Measurements from ENCODE around the gene RXRG.
A peak's percentile ranks its signal among the peaks of the same experiment; 100 is the strongest.

RXRG gene

GRCh38 chr1:165411396-165411795, 33.5 kb downstream of the RXRG start:
- no peak for DNase-seq

GRCh38 chr1:165409657-165410358, 35.1 kb downstream of the RXRG start:
- no peak for DNase-seq

GRCh38 chr1:165408518-165408917, 36.4 kb downstream of the RXRG start:
- DNase-seq = no peak

DNA sequence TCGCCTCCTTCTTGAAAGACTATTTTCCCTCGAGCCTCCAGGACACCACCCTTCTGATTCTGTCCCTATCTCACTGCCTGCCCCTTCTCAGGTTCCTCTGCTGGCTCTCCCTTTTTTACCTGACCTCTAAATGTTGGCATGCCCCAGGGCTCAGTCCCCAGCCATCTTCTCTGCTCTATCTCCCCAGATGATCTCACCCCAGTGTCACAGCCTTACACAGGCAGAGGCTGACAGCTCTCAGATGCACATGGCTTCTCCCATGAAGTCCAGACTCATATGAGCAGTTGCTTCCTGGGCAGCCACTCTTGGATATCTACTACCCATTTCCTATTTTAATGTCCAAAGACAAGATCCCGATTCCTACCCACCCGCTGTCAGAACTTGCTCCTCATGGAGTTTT, 37.5 kb downstream of the RXRG start:
- no peak for DNase-seq

DNA sequence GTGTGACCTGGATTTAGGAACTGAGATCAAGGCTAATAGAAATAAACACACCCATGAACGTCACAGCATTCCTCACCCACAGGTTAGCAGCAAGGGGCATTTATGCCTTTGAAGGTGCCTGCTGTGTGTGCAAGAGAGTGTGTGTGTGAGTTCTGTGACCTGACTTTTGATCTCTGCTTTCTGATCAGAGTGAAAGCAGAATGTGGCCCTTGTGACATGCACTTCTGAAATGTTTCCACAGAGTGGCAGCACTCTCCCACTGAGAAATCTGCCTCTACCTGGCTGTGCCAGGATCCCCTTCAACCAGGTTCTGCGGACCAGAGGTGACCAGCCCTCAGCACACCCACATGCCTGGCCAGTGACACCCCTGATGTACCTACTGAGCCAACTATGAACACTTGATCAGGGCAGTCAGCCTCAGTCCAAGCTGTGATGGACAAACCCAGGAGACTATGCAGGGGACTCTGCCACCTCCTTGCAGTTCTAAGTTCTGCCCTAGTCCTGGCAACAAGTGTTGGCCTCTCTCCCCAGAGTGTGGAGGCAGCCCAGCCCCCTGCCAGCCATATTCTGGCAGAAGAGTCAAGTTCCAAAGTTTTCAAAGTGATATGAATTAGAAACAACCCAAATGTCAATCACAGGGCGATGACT, 41.0 kb downstream of the RXRG start:
- peak in 17 of 51 donors; percentile 2 to 39 (median 9) for DNase-seq

DNA sequence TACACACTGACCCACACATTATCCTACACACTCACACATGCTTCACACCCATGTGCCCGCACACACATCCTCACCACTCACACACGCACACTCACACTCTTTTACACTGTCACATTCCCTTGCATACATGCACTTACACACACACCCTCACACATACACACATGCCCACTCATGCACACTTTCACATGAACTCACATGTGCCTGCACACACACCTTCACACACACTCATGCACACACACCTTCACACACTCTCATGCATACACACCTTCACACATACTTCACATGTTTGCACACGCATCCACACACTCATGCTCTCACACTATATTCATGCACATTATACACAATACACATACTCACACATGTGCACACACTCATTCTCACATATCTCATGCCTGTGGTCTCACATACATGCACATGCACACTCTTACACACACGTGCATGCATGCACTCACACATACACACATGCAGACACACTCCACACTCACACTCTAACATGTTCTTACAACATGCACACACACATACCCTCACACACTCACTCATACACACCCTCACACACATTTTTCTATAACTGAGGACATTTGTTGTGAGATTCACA, 42.3 kb downstream of the RXRG start:
- no peak for DNase-seq

- DNase-seq = no peak
Measured at GRCh38 chr1:165397944-165398343, 47.0 kb downstream of the RXRG start.

DNA sequence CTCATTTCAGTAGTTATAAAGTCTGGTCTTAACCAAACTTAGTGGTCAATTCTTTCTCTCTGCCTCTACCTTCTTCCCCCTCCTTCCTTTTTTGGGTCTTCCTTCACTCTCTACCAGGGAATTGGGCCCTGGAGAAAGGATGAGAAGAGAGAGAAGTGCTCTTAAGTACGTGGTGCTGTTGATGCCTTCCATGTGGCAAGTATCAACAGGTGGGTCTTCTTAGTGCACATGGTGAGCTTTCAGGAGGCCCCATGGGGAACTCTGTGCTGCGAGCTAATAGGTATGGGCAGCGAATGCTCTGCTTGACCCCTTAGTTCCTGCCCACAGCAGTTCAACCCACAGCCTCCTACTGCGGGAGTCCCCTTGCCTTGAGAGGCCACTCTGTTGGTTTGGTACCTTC, 49.0 kb downstream of the RXRG start:
- no peak for DNase-seq

DNA sequence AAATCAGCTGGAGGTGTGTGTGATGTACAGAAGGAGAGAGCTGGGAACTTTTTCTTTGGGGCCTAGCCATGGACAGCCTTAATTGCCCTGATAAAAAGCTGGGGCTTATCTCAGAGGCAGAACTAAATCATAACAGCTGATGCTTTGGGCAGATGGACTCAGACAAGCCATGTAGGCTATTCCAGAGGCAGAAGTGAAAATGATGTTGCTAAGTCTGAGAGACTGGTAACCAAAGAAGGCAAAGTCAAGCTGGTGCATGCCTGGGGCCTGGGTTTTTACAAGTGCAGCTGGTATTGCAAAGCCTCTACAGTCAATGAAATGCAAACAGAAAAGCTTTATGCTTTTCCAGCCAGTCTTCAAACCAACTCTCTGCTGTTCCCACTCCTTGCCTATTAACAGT, 49.4 kb downstream of the RXRG start:
- no peak for DNase-seq

DNA sequence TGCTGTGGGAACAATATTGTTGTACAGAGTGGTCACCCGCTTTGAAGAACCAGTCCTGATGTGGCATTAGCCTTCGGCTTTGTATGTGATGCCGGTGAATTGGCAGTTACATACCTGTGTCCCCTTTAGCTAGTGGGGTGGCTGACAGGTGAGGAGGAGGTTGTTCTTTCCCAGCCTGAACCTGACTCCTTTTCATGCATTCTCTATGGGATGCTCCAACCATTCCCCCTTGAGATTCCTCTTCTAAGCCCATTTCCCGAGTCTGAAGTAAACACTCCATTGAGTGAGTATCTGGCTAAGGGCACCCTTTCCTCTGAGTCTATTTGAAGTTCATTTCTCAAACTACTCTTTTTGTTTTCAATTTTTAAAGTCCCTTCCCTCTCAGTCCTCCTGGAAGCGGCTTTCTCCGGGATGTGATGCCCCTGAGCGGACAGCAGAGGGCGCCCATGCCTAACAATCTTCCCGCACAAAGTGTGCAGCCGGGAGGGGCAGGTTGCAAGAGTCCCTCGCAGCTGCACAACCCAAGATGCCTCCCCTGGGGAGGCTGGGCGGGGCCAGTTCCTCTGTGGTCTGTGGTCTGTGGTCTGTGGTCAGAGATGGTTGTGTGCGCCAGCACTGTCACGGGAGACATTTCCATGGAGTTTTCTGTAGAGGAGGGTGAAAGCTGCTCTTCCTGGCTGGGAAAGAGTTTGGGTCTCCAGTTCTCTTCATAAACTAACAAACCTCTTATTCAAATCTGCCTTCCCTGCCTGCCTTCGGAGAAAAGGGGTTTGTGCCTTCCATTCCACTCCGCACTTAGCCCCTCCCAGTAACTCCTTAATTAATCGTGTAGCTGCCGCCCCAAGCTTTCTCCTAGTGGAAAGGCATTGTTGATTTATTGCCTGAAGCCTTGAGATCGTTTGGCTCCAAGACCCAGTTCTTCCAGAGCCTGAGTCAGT, 52.0 kb downstream of the RXRG start:
- peak in 50 of 51 donors; percentile 16 to 81 (median 56) for DNase-seq

DNA sequence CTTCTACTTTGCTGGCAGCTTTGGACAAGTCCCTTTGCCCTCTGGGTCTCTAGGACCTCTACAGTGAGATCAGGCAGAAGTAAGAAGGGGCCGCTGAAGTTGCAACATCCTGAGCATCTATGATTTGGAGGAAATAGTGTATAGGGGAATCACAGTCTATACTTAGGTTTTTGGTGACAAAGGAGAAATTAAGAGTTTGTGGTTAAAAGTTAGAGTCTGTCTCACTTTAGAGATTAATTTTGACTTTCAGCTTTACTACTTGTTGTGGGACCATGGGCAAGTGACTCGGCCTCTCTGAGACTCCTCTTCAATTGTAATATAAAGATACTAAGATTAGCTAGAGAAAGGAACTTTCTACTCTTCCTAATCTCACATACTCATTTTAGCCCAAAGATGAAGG, 55.3 kb downstream of the RXRG start:
- DNase-seq = no peak

GRCh38 chr1:165387961-165388360, 57.0 kb downstream of the RXRG start:
- DNase-seq = no peak

DNA sequence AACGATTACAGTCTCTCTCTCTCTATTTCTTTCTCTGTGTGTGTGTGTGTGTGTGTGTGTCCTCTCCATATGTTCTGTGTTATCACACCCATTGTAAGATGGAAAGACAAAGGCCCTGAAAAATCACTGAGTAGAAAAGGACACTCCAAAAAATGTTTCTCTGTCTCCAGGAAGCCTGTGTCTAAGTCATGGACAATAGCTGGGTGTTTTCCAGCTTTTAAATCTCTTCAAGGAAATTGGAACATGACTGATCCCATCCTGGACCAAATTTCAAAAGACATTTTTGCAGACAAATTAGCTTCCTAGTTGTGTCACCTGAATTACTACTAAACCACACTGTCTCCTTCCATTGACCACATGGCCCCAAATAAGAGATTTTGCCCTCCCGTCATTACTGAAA, 57.4 kb downstream of the RXRG start:
- DNase-seq = no peak

DNA sequence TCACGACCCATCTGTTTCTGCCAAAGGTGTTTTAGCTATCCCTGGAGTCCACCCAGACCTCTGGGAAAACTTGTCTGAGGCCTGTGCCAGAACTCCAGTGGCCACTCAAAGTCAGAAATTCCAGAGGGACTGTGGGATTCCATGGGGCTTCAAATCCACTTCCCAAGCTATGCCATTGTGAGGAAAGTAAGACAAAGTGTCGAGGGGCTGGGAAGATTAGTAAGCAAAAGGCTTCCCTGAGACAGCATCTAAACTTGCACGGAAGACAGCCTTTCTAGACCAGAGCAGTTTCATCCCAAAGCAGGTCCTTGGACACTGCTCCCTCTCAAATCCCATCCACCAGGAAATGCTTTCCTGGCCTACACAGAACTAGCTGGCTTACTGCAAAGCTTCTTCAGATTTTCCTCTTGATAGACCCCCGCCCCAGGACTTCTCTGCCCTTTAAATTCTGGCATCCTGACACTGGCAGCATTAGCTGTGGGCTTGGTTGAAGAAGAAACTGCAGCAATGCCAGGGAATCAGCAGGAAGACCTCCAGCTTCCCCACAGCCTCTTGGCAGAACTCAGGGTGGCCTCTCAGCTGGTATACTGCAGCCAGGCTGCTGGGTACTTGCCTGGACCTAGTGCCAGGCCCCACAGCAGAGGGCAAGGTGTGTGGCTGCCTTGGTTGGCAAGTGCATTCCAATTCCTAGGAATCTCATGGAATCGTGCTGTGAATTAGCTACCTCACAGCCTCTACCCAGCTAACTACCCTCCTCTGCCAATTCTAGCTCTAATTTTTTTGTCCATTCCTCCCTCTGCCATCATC, 61.1 kb downstream of the RXRG start:
- DNase-seq = peak in 20 of 51 donors; percentile 1 to 68 (median 14)

- peak in 34 of 51 donors; percentile 7 to 87 (median 44) for DNase-seq
Measured at GRCh38 chr1:165383067-165383466, 61.9 kb downstream of the RXRG start.

DNA sequence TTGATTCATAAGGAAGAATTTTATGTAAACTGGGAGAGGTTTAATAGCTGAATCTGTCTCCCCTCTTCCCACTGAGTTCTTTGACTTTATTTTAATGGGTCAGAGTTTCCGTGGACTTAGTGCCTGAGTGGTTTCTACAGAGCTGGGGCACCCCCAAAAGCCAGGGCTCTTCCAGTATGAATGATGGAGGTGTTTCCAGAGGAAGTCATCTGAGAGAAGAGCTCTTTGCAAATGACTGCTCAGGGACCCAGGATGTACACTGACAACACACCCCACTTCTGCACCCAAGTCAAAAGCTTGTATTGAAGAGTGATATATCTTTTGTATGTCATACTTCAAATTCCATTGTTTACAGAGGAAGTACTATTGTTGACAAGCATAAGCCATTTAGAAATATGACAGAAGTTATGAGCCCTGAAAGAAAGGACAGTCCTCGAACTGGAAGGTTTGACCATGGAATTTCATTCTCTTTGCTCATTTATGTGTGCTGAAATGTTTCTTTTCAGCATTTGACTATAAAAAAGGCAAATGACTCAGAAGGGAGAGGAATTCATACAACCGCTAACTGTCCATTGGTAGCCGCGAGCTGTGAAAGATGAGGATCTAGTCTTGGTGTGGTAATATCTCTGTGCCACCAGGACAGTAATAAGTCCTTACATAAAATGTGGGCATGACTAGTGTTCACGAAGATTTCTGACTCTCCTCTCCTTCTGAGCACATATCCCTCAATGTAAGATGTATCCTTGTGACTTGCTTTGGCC, 63.0 kb downstream of the RXRG start:
- DNase-seq = no peak

DNA sequence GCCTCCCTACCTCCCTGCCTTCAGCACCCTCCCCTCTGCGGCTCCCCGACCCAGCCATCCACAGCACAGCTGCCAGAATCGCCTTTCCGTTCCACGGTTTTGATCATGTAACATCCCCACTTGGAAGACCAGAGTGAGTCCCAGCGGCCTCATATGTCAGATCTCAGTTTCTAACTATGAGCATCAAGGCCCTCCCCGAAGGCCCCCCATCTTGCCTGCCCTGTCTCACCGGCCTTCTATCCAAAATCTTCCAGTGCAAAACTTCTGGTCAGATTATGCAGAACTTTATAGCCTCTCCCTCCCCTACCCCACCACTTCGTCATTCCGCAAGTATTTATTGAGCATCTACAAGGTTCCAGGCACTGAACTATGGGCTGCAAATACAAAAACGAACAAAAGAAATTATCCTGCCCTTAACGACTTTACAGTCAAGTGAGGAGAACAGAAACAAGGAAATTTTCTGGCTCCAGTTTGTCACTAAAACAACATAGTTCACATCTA, 68.1 kb downstream of the RXRG start:
- no peak for DNase-seq

DNA sequence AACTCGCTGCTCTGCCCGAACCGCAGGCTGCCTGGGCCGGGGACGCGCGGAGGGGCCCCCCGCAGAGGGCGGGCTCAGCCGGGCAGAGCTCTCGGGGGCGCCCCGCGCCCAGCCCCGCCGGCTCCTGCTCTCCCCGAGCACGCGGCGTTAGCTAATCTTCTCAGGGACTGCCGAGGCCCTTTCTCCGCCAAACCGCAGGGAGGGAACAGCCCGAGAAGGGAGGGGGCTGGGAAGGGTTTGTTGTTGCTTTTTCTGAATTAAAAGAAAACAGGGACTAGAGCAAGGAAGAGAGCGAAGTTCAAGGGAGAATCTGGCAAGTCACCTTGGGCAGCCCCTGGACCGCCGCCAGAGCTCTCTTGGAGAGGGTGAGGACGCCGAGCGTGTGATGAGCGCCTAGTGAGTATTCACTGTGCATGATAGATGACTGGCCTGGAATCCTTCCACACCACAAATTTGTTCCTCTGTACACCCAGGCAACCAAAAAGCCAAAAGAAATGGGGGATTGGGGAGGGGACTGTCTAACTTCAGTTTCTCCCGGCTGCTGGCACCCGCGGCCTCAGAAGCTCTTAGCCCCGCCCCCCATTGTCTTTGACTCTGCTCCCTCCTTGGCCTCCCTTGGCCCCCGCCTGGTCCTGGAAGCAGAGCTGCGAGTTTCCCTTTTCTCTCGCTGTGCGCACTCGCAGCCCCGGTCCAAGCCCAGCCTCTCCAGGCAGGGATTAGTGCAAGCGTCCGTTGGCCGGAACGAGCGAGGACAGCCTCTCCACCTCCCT, 68.7 kb downstream of the RXRG start:
- peak in 50 of 51 donors; percentile 15 to 93 (median 71) for DNase-seq

- no peak for DNase-seq
Measured at GRCh38 chr1:165375623-165376022, 69.3 kb downstream of the RXRG start.
